IPS-11a (cell line): ENCODE data around the gene MADCAM1.

ENCODE experiments used
- H3K4me3 ChIP-seq: one replicate; pipeline ENCODE4 v1.5.1; 2013; ENCODE audit warnings: low read depth, low read length, control low read depth

Gene MADCAM1

GRCh38 chr19:531009-531752 is 34.9 kb downstream of the MADCAM1 start:
- H3K4me3 ChIP-seq: peak overlapping the region; percentile 72

DNA sequence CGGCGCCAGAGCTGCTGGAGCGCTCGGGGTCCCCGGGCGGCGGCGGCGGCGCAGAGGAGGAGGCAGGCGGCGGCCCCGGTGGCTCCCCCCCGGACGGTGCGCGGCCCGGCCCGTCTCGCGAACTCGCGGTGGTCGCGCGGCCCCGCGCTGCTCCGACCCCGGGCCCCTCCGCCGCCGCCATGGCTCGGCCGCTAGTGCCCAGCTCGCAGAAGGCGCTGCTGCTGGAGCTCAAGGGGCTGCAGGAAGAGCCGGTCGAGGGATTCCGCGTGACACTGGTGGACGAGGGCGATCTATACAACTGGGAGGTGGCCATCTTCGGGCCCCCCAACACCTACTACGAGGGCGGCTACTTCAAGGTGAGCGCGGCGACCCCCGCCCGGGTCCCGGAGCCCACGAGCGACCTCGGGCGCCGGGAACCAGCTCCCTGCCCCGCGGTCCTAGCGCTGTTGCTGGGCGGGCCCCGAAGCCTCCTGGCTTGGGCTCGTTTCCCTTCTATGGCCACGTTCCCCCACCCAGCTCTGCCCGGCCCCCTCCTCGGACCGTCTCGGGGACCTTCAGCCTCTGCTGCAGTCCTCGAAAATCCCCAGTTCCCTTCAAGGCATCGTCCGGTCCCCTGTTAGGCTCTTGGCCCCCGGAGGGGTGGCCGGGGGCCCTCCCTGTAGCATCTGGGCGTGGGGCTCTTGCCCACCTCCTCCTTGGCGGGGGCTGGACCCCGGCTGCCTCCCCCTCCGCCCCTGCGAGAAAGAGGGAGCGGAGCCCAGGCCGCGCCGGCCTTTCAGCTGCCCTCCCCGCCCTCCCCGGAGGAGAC is 35.7 kb downstream of the MADCAM1 start, which contains the start of gene CDC34:
Gene CDC34 (plus strand): TSS at position 8 of the 808 bp plus-strand sequence. CDS start 172 bp downstream, at position 180.
- peak within 1 kb of the TSS; percentile 83 for H3K4me3 ChIP-seq

DNA sequence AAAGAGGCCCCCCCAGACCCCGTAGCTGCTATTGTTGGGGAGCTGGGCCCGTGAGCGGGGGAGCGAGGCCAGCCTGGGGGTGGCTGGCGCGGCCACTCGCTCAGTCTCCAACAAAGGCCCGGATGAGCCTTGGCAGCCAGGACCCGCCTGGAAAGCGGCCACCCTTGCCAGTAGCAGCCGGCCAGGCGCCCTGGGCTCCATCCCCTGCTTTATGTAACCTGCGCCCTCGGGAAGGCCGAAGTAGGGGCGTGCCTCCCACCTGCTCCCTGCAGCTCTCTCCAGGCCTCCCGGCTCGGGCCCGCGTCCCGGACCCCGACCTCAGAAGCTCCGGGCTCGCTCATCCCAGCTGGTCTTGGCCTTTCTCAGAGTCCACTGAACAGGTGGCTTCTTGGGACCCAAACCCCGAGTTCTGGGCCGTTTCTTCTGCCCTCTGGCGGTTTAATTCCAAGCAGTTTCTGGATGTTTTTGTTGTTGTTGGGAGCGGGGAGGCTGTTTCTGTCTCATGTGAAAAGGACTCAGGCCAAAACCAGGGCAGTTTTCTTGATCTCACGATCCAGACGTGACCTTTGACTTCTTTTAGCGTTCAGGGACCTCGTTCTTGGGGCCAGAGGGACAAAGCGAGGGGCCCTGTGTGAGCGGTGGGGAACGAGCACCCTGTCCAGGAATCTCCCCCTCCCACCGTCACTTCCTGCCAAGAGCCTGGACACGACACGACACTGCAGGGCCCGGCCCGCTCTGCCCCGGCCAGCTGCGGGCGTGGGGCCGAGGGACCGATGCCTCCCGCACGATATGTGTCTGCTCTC is 36.5 kb downstream of the MADCAM1 start:
- peak overlapping the region; percentile 83 for H3K4me3 ChIP-seq

GRCh38 chr19:533364-534058 is 37.2 kb downstream of the MADCAM1 start:
- peak overlapping the region; percentile 83 for H3K4me3 ChIP-seq

- no peak overlapping the region for H3K4me3 ChIP-seq
Observed at GRCh38 chr19:534088-534487, 37.8 kb downstream of the MADCAM1 start.

DNA sequence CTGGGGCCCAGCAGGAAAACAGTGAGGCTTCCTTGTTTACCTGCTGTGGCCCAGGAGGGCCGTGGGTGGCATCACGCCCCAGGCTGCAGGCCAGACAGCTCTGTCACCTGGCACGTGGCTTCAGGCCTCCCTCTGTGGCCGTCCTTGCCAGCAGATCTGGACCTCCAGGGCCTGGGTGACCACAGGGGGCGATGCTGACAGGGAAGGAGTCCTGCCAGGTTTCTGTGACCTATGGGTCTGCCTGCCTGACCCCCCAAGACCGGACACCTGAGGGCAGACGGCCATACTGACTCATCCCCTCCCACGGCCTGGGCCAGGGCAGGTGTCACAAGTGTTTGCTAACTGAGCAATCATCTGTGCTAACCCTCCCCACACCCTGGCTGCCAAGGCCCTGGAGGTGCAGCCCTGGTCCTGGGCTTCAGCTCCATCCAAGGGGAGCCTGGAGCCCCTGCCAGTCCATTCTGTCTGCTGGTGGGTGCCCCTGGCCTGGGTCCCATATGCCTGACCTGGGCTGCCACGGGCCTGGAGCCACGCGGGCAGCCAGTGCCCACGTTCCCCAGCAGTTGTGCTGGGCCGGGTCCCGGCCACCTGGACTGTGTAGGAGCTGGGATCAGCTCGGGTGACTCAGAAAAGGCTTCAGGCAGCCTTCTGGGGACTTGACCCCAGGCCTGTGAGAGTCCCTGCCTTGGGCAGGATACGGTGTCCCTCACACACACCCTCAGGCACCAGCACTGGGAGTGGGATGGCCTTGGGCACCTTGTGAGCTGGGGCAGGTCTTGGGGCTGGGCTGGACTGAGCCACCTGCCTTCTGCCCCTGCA is 38.9 kb downstream of the MADCAM1 start:
- H3K4me3 ChIP-seq: no peak overlapping the region

DNA sequence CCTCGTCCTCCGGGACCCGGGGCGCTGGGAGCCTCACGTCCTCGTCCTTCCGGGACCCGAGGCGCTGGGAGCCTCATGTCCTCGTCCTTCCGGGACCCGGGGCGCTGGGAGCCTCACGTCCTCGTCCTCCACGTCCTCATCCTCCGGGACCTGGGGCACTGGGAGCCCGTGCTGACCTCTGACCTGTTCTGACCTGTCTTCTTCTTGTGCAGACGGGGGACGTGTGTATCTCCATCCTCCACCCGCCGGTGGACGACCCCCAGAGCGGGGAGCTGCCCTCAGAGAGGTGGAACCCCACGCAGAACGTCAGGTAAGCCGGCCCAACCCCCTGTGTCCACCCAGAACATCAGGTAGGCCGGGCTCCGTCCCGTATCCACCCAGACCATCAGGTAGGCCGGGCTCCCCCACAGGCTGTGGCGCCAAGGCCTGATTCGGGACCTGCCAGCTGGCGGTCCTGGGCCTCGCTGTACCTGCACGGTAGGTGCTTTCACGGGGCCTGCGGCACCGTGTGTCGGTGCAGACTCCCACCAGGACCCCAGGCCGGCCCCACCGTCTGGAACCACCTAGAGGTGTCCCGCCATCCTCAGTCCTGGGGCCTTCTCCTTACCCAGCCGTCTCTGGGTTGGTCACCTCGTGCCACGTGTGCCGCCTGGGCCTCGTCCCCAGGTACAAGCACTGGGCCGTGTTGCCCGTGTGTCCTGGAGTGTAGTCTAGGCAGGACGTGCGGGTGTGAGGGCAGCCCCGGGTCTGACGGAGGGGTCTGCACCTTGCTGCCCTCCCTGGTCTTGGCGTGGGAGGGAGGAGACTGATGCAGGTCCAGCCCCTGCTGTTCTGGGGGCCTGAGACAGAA is 40.0 kb downstream of the MADCAM1 start:
- H3K4me3 ChIP-seq: no peak overlapping the region

GRCh38 chr19:536881-537404 is 40.7 kb downstream of the MADCAM1 start:
- no peak overlapping the region for H3K4me3 ChIP-seq

DNA sequence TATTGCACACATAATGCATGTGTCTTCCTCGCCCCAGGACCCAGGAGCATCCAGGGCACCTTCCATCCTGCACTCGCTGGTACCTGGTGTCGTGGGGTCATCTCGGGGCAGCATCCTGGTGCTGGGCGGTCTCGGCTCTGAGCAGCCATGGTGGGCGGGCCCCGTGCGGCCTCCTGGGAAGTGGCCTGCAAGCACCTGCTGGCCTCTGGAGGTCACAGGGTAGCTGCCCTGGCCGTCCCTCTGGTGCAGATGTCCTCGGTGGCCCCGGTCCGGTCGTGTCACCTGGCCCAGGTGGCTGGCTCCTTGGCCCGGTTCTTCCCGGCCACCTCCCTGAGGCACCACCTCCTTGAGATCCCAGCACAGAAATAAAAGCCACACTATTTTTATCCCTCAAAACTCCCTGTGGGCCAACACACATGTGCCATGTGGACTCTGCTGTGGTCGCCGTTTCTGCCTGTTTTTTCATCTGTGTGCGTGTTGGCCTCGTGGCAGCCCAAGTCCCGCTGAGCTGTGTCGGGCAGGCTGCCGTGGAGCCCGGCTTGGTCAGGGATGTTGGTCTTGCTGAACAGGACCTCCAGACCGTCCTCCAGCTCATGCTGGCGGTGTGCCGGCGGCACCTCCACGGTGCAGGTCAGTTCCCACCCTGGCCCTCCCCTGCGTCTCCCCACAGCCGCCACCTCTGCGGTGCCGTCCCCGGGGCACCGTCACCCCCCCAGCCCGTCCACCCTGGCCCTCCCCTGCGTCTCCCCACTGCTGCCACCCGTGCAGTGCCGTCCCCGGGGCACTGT is 42.5 kb downstream of the MADCAM1 start:
- H3K4me3 ChIP-seq: no peak overlapping the region

GRCh38 chr19:539429-540030 is 43.2 kb downstream of the MADCAM1 start:
- H3K4me3 ChIP-seq: no peak overlapping the region

- no peak overlapping the region for H3K4me3 ChIP-seq
Observed at GRCh38 chr19:540867-541637, 44.8 kb downstream of the MADCAM1 start.

GRCh38 chr19:541699-542098 is 45.4 kb downstream of the MADCAM1 start:
- H3K4me3 ChIP-seq: no peak overlapping the region

DNA sequence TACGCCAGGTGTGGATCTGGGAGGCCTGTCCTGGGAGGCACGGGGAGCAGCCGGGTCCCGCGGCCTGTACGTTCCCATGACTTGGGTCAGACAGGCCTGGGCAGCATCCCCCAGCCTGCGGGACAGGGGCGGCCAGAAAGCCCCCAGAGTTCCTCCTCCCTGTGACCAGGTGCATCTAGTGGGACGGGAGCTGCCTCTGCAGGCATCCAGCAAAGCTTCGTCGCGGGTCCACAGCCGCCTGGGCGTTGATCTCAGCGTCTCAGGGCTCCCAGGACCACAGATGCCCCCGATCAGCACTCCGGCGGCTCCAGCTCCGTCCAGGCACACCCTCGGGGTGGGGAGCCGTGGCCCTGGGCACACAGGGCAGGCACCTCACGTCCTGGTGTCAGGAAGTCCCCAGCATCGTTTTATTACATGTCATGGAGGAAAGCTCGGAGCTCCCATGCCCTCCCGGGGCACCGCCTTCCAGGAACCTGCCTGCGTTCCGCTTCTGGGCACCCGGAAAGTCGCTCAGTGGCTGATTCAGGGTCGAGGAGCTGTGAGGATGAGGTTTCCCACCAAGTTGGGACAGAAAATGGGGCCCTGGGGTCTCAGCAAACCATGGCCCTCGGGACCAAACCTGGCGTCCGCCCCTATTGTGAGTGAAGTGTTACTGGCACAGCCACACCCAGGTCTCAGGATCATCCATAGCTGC is 46.0 kb downstream of the MADCAM1 start:
- H3K4me3 ChIP-seq: no peak overlapping the region

DNA sequence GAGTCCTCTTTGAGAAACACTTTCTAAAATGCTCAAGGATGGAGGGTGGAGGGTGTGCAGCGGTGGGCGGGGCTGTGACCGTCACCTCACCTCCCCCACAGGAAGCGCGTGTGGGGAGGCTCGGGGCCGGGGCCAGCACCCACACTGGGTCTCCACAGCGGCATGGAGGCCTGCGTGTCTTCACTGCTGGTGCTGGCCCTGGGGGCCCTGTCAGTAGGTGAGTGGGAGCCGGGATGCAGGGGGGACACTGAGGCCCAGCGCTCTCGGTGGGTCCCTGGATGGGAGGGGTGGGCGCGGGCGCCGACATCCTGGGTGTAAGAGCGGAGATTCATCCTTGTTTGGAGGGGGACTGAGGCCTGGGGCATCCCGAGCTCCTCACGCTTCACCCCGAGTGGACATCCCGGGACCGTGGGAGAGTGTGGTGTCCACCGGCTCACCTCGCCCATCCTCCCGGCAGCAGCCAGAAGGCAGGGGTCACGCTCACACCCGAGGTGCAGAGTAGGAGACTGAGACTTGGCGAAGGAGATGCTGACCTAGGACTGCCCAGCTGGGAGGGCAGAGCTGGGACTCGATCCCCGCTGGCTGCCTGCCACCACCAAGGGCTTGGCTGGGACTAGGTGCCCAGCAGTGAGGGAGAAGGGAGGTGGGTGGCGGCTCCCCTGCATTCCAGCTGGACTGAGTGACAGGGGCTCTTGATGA is 47.8 kb downstream of the MADCAM1 start, which contains the start of gene GZMM:
Gene GZMM (plus strand): TSS at position 144 of the 699 bp plus-strand sequence. CDS start 19 bp downstream, at position 163.
- no peak within 1 kb of the TSS for H3K4me3 ChIP-seq

DNA sequence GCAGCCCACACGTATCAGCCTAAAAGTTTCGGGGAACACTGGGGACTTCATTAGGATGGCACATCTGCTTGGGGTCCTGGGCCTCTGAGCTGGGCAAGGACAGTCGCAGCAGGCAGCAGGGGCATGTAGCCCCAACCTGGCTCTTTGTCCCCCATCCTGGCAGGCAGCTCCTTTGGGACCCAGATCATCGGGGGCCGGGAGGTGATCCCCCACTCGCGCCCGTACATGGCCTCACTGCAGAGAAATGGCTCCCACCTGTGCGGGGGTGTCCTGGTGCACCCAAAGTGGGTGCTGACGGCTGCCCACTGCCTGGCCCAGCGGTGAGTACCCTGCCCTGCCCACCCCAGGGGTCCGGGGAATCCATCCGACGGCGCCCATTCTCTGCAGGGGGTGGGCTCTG is 50.8 kb downstream of the MADCAM1 start:
- H3K4me3 ChIP-seq: no peak overlapping the region
